Activated naive CD8-positive, alpha-beta T cell treated with anti-CD3 and anti-CD28 coated beads for 36 hours (primary cell): Measurements from ENCODE around the gene PCK2. TPM values are rescaled to one million over a fixed set of nuclear protein-coding genes. Genes with fewer than 3 reads are reported as not detected.

Experiments used
- DNase-seq: peaks from one replicate; pipeline ENCODE4 v3.0.0; 2021
- H3K27ac Mint-ChIP-seq: one replicate; pipeline ENCODE4 v1.8.0; 2022; ENCODE audit warnings: mild to moderate bottlenecking, moderate library complexity, mixed read lengths
- H3K27me3 Mint-ChIP-seq: one replicate; pipeline ENCODE4 v1.8.0; 2022; ENCODE audit warnings: mild to moderate bottlenecking, mixed read lengths
- H3K36me3 Mint-ChIP-seq: one replicate; pipeline ENCODE4 v1.8.0; 2021; ENCODE audit warnings: mild to moderate bottlenecking, mixed read lengths
- H3K4me1 Mint-ChIP-seq: one replicate; pipeline ENCODE4 v1.8.0; 2021; ENCODE audit warnings: mixed read lengths
- H3K4me3 Mint-ChIP-seq: one replicate; pipeline ENCODE4 v1.8.0; 2022; ENCODE audit warnings: mild to moderate bottlenecking, moderate library complexity, mixed read lengths
- H3K9me3 Mint-ChIP-seq: one replicate; pipeline ENCODE4 v1.8.0; 2022; ENCODE audit warnings: mixed read lengths
- total RNA-seq, 2 experiments: library from RNA; stranded (reverse); gene quantifications; one replicate each; pipeline ENCODE4 v1.2.3, GENCODE V29; 2021

Gene PCK2
- total RNA-seq, 2 experiments from 2014 or later: 110 TPM

DNA sequence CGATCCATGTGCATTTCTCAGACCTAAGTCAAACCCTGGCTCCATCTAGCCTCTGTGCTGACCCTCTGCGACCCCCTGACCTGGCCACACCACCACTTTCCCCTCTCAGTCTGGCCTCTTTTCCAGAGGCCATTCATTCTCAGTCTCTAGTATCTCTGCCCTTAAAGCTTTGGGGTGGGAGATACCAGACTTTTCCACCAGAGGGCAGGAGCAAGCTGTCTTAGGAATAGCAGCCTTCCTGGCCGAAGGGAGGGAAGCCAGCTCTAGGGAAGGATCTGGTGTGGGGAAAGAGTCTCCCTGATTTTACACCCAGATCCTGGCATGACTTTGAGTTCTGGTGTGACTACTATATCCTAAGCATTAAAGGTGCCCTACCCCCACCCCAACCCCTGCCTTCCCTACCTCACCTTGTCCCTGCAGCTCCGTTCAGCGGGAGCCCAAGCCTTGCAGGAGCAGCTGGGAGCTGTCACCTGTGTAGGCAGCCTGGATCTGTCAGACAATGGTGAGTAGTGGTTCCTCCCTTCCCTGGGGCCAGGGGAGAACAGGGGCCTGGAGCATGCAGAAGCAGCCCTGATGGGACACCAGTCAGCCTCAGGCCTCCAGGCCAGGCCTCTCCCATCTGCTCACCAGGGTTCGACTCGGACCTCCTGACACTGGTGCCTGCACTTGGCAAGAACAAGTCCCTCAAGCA, 35.7 kb upstream of the PCK2 start:
- Mint-ChIP-seq H3K27me3 (peaks cover 3% of the 10 kb centered on the region), H3K27ac (peak overlapping the region; percentile 52), H3K4me3 (no peak overlapping the region), H3K9me3 (no peaks in the 10 kb centered on the region), H3K36me3 (no peaks in the 10 kb centered on the region), H3K4me1 (peaks cover 7% of the 10 kb centered on the region)
- DNase-seq: peak; percentile 31

DNA sequence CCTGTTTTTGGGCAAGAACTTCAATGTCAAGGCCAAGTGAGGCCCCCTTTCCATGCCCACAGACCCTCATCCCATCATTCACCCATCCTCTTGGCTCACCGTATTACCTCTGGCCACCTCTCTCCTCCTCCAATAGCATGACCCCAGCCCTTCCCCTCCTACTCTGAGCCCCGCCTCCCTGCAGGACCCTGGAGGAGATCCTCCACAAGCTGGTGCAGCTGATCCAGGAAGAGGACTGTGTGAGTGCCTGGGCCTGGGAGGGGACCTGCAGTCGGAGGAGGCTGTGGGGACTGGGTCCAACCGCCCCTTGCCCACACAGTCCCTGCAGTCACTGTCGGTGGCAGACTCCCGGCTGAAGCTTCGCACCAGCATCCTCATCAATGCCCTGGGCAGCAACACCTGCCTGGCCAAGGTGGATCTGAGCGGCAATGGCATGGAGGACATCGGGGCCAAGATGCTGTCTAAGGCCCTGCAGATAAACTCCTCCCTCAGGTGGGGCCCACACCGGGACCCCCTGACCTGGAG, 35.1 kb upstream of the PCK2 start:
- H3K9me3 Mint-ChIP-seq: no peaks in the 10 kb centered on the region
- H3K36me3 Mint-ChIP-seq: no peaks in the 10 kb centered on the region
- no peak overlapping the region for H3K27ac Mint-ChIP-seq
- peaks cover 3% of the 10 kb centered on the region for H3K27me3 Mint-ChIP-seq
- H3K4me1 Mint-ChIP-seq: peaks cover 2% of the 10 kb centered on the region
- DNase-seq: no peak
- no peak overlapping the region for H3K4me3 Mint-ChIP-seq

DNA sequence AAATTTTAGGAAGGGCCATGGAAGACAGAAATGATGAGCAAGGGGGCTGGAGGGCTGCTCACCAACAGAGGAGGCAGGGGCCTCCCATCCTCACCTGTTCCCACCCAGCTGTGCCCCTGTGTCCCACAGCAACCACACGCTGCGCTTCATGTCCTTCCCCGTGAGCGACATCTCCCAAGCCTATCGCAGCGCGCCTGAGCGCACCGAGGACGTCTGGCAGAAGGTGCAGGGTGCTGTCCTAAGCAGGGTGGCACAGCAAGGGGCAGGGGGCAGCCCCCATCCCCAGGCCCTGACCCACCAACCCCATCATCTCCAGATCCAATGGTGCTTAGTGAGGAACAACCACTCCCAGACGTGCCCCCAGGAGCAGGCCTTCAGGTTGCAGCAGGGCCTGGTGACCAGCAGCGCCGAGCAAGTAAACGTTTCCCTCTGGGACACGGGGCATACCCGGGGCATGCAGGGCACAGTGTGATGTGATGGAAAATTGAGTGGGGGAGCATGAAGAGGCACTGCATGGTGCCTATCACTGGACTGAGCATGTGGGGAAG, 34.2 kb upstream of the PCK2 start:
- Mint-ChIP-seq H3K9me3 (no peaks in the 10 kb centered on the region), H3K4me3 (no peak overlapping the region), H3K27ac (no peak overlapping the region), H3K27me3 (peaks cover 3% of the 10 kb centered on the region), H3K4me1 (peaks cover 2% of the 10 kb centered on the region), H3K36me3 (no peaks in the 10 kb centered on the region)
- DNase-seq: no peak

DNA sequence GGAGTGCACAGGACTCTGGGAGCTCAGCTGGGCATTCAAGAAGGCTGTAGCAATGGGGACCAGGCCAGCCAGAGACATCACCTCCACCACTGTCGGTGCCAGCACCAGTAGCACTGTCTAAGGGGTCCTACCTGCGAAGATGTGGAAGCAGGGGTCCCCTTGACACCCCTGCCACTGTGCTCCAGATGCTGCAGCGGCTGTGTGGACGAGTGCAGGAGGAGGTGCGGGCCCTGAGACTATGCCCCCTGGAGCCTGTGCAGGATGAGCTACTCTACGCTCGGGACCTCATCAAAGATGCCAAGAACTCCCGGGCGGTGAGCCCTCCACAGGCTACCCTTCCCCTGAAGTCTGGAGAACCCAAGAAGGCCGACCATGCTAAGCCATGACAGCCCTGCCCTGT, 33.7 kb upstream of the PCK2 start:
- H3K9me3 Mint-ChIP-seq: no peaks in the 10 kb centered on the region
- peaks cover 3% of the 10 kb centered on the region for H3K27me3 Mint-ChIP-seq
- DNase-seq: no peak
- H3K4me3 Mint-ChIP-seq: no peak overlapping the region
- H3K27ac Mint-ChIP-seq: no peak overlapping the region
- no peaks in the 10 kb centered on the region for H3K36me3 Mint-ChIP-seq
- peaks cover 2% of the 10 kb centered on the region for H3K4me1 Mint-ChIP-seq

DNA sequence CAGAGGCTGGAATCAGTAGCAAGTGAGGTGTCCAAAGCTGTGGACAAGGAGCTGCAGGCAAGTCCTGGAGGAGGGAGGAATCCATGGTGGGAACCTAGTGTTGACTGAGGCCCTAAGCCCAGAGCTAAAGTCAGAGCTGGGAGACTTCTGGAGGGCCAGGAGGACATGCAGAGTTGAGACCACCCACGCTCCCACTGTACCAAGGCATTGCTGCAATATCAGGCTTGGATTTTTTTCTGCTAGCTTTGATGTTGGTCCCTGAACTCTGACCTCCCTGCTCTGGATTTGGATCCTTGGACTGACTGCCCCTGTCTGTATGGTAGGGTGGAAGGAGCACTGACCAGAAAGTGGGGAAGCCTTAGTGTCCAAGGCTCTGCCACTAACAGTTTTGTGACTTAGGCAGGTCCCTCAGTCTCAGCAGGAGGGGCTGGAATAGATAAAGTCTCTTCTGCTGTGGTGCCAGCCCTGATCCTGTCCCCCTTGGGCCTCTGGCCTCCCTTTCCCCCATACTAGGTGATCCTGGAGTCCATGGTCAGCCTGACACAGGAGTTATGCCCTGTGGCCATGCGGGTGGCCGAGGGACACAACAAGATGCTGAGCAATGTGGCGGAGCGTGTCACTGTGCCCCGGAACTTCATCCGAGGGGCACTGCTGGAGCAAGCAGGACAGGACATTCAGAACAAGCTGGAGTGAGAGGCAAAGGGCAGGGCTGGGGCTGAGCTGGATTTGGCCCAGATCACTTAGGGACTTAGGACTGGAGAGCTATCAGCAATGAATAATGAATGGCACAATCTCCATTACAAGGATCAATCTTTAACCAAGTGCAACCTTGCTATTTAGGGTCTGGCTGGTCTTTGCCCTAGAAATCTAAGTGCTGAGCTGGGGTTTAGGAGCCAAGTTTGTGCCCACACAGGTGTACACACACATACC, 32.9 kb upstream of the PCK2 start:
- no peak overlapping the region for H3K27ac Mint-ChIP-seq
- DNase-seq: no peak
- no peak overlapping the region for H3K4me3 Mint-ChIP-seq
- peaks cover 3% of the 10 kb centered on the region for H3K27me3 Mint-ChIP-seq
- no peaks in the 10 kb centered on the region for H3K36me3 Mint-ChIP-seq
- H3K9me3 Mint-ChIP-seq: no peaks in the 10 kb centered on the region
- peaks cover 2% of the 10 kb centered on the region for H3K4me1 Mint-ChIP-seq

DNA sequence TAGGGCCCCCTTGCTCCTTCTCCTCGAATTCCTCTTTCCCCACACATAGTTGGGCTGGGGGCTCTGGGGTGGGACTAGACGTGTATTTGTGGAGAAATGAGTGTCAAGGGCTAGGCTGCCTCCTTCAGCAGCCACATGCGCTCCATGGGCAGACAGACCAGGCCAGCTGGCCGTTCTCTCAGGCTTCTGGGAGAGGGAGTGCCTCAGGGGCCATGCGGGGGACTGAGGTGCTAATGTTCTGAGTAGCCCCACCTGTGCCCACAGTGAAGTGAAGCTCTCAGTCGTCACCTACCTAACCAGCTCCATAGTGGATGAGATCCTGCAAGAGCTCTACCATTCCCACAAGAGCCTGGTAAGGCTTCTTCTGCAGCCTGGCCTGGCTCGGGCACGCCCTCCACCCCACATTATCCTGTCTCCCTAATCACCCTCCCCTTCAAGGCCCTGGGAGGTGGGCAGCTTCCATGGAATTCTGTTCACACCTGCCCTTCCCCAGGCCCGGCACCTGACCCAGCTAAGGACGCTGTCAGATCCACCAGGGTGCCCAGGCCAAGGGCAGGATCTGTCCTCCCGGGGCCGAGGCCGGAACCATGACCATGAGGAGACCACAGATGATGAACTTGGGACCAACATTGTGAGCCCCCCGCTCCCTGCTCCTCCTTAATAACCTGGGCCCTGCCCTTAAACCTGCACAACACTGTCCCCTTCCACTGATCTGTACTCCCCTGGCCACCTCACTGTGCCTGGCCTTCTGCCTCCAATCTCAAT, 31.7 kb upstream of the PCK2 start:
- H3K4me3 Mint-ChIP-seq: no peak overlapping the region
- no peak overlapping the region for H3K27ac Mint-ChIP-seq
- no peaks in the 10 kb centered on the region for H3K9me3 Mint-ChIP-seq
- peaks cover 2% of the 10 kb centered on the region for H3K4me1 Mint-ChIP-seq
- H3K36me3 Mint-ChIP-seq: no peaks in the 10 kb centered on the region
- no peaks in the 10 kb centered on the region for H3K27me3 Mint-ChIP-seq
- DNase-seq: no peak

DNA sequence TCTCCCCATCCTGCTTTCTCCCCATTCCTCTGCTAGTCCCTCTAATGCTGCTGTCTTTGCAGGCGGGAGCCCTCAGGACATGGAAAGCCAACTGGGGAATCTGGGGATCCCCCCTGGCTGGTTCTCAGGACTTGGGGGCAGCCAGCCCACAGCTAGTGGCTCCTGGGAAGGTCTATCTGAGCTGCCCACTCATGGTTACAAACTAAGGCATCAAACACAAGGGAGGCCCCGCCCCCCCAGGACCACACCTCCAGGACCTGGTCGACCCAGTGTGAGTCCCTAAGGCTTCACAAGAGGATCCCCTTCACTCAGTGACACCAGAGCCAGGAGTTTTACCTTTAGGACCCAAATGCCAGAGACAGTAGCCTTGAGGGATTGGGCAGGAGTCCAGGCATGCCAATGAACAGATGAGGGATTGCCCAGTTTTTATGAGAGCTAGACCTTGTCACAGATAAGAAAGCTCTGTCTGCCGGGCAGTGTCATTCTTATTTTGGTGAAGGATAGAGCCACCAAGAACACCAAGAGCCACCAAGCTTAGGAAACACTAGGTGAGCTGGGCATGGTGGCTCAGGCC, 30.8 kb upstream of the PCK2 start:
- Mint-ChIP-seq H3K27me3 (no peaks in the 10 kb centered on the region), H3K9me3 (no peaks in the 10 kb centered on the region), H3K4me3 (no peak overlapping the region), H3K4me1 (no peaks in the 10 kb centered on the region), H3K36me3 (no peaks in the 10 kb centered on the region), H3K27ac (no peak overlapping the region)
- no peak for DNase-seq

DNA sequence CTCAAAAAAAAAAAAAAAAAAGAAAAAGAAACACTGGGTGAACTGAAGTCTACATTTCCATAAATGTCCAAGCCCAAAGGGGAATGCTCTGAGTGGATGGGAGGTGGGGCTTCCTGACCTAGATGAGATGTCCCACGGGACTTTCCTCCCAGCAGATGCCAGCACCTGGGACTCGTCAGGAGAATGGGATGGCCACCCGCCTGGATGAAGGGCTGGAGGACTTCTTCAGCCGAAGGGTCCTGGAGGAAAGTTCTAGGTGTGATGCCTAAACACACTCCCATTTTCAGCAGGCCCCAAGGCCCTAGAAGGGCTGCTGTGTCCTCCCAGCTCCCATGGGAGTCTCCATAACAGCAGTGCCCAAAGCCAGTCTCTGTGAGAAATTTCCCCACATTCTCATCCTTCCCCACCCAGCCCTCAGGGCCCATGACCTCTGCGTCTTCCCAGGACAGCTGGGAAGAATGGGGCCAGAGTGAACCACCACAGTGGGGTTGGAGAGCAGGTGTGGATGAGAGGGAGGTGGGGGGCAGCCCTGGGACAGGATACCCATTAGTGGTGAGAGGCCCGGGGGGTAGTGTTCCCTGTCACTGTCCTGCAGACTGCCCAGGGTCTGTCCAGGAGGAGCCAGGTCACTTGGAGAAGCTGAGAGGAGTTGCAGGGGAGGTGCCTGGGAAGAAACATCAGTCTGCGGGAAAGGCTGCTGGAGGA, 29.9 kb upstream of the PCK2 start:
- DNase-seq: no peak
- no peak overlapping the region for H3K4me3 Mint-ChIP-seq
- no peak overlapping the region for H3K27ac Mint-ChIP-seq
- no peaks in the 10 kb centered on the region for H3K27me3 Mint-ChIP-seq
- no peaks in the 10 kb centered on the region for H3K9me3 Mint-ChIP-seq
- no peaks in the 10 kb centered on the region for H3K4me1 Mint-ChIP-seq
- H3K36me3 Mint-ChIP-seq: no peaks in the 10 kb centered on the region

DNA sequence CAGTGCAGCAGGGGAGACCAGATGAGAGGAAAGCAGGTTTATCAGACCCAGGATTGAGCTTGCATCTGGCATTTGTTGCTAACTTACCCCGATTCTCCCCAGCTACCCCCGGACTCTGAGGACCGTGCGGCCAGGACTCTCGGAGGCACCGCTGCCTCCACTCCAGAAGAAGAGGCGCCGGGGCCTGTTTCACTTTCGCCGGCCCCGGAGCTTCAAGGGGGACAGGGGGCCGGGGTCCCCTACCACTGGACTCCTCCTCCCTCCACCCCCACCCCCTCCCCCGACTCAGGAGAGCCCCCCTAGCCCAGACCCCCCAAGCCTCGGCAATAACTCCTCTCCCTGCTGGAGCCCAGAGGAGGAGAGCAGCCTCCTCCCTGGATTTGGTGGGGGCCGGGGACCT, 29.3 kb upstream of the PCK2 start:
- Mint-ChIP-seq H3K27ac (no peak overlapping the region), H3K36me3 (no peaks in the 10 kb centered on the region), H3K27me3 (no peaks in the 10 kb centered on the region), H3K9me3 (no peaks in the 10 kb centered on the region), H3K4me3 (no peak overlapping the region), H3K4me1 (no peaks in the 10 kb centered on the region)
- DNase-seq: no peak

DNA sequence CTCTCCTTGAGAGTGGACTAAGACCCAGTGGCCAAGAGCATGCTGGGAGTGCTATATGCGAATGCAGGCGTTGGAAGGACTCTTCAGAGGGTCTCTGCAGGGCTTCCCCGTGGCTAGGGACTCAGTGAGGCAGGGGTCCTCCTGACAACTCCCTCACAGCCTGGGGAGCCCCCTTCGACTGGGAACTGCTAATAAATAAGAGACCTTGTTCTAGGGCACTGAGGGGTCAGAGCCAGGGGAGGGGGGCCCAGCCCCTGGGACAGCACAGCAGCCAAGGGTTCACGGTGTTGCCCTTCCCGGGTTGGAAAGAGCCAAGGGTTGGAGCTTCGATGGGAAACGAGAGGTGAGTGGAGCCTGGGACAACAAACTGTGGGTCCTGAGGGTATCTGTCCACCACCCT, 28.7 kb upstream of the PCK2 start:
- Mint-ChIP-seq H3K4me3 (no peak overlapping the region), H3K36me3 (no peaks in the 10 kb centered on the region), H3K4me1 (no peaks in the 10 kb centered on the region), H3K27me3 (no peaks in the 10 kb centered on the region), H3K27ac (no peak overlapping the region), H3K9me3 (no peaks in the 10 kb centered on the region)
- no peak for DNase-seq

DNA sequence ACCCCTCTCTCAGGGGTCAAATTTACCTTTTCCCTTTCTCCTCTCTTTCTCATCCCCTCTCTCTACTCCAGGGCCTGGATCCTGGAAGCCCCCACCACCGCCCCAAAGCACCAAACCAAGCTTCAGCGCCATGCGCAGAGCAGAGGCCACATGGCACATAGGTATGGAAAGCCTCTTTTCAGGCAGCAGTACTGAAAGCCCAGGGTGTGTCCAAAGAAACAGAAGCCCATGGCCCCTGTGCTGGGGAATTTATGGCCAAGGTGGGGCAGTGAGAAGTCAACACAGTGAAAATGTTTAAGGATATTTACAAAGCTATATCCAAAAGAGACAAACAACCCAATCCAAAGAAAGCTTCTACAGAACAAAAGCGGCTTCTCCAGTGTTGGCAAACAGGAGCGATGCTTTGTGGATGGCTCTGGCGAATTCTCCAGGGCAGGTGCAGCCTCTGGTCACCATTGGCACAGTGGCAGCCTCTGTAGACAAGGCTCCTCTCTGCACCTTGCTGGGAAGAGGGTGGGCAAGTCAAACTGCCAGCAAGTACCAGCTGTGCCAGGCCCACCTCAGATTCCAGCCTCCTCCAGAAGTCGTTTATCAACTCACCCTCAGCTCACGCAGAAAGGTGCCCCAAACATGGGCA, 27.5 kb upstream of the PCK2 start:
- Mint-ChIP-seq H3K9me3 (no peaks in the 10 kb centered on the region), H3K36me3 (no peaks in the 10 kb centered on the region), H3K4me1 (peaks cover 5% of the 10 kb centered on the region), H3K4me3 (no peak overlapping the region), H3K27ac (no peak overlapping the region), H3K27me3 (no peaks in the 10 kb centered on the region)
- DNase-seq: no peak

DNA sequence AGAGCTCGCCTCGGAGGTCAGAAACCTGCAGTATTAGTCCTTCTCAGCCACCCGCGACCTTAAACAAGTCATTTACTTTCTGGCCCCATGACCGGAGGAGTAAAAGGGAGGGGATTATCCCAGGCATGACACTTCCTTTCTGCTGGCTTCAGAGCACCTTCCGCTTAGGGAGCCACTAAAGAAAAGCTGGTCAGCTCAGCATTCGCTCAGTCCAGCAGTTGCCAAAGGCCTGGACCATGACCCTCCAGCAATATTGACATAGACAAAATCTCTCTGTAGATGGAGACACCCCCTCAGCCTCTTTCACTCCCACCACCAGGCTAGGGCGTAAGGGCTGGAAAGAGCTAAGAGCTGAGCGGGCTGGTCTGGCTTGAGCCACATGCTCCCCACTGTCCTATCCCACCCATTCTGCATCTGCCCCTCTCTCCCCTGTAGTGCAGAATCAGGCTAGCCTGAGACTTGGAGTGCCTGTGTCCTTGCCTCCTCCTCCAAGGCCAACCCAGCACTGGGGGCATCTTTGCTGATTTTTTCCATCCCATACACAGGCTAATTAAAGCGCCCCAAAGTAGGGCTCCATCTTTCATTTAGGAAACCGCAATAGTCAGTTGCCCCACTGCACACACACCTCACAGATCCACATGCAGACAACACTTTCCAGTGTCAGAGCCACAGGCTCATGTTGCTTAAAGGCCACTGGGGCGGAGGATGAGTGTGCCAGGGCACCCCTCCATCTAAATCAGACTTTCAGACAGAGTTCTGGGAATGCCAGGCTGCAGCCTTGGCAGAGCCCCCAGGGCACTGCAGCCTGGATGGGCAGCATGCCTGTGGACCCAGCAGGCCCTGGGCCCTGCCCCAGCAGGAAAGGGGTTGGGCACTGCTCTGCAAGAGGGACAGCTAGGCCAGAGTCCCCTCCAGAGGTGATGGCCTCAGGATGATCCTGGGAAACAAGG, 26.7 kb upstream of the PCK2 start:
- no peak overlapping the region for H3K4me3 Mint-ChIP-seq
- H3K27ac Mint-ChIP-seq: no peak overlapping the region
- H3K36me3 Mint-ChIP-seq: no peaks in the 10 kb centered on the region
- no peak for DNase-seq
- no peaks in the 10 kb centered on the region for H3K27me3 Mint-ChIP-seq
- H3K4me1 Mint-ChIP-seq: peaks cover 5% of the 10 kb centered on the region
- no peaks in the 10 kb centered on the region for H3K9me3 Mint-ChIP-seq
